Activated CD4-positive, alpha-beta T cell treated with anti-CD3 and anti-CD28 coated beads, Interleukin-2, amount 50 U/mL, for 16 hours (primary cell): ENCODE data around the gene USP17L10.
"Not testable (repeated sequence)": the region's sequence is repeated elsewhere in the genome, so short reads cannot be mapped to it uniquely, and the experiment has no call there.

ENCODE experiments used
- DNase-seq: peaks from one replicate; pipeline ENCODE4 v3.0.0-alpha.2; 2020

USP17L10 gene

GRCh38 chr4:9210357-9210756, at the start of gene USP17L10:
TSS of gene USP17L10 (plus strand) at chr4:9210657. CDS start at chr4:9210657, 0 bp downstream.
- not testable (repeated sequence) for DNase-seq

DNA sequence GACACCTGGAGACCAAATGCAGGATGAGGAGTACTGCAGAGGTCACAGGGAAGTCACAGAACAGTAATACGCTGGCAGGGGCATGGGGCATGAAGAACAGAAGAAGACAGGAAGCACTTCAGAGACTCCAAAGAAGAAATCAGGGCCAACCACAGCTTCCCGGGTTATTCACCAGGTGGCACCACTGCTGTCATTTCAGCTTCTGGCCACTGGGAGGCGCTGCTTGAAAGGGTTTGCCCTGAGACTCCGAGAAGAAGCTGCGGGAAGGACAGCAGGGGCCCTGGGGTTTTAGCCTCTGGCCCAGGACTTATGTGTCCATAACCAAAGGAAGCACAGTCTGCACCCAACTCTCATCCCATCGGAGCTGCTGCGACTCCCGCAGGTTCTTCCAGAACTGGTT, 44.5 kb upstream of the USP17L10 start:
- DNase-seq, result not testable (repeated sequence)

- not testable (repeated sequence) for DNase-seq
Observed at GRCh38 chr4:9169791-9170459, 40.5 kb upstream of the USP17L10 start, which contains the start of gene FAM90A26. TSS of gene FAM90A26 (plus strand) at chr4:9170409. CDS start at chr4:9173173, 2,764 bp downstream.

DNA sequence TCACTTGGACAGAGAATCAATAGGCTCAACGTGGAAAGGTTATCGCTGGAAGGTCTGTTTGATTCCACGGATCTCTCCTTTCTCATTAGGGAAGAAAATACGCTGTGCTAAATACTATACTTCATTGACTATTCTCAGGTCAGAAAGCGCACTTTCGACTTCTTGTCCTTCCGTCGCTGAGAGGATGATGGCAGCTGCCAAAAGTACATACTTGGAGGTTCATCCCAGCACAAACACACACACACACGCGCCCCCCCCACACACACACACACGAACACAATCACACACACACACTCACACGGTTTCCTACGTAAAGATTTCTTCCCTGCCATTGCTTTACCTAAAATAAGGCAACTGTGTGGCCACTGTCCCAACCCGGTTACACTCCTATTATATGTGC, 4.2 kb downstream of the USP17L10 start:
- not testable (repeated sequence) for DNase-seq

GRCh38 chr4:9215105-9215504, 4.6 kb downstream of the USP17L10 start, which contains the start of gene USP17L11:
TSS of gene USP17L11 (plus strand) at chr4:9215405. CDS start at chr4:9215405, 0 bp downstream.
- DNase-seq, result not testable (repeated sequence)

- not testable (repeated sequence) for DNase-seq
Observed at GRCh38 chr4:9219852-9220251, 9.4 kb downstream of the USP17L10 start, which contains the start of gene USP17L12. TSS of gene USP17L12 (plus strand) at chr4:9220152. CDS start at chr4:9220152, 0 bp downstream.

DNA sequence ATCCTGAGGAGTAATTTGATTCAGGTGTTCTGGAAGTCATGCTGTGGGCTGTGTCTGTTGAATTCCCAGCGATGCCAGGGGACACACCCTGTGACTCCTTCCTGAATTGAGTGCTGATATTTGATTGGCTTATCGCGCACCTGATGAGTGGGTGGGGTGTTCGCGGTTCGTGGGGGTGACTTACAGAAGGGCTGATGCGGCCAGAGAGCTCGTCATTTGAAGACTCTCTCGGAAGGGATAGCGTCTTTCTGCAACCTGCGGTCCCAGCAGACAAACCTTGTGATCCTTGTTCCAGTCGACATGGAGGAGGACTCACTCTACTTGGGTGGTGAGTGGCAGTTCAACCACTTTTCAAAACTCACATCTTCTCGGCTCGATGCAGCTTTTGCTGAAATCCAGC, 14.1 kb downstream of the USP17L10 start, which contains the start of gene USP17L13:
Gene USP17L13, plus strand, starts transcription at position 301 of the 400 bp plus-strand sequence. Its CDS starts 0 bp downstream, at position 301.
- not testable (repeated sequence) for DNase-seq

DNA sequence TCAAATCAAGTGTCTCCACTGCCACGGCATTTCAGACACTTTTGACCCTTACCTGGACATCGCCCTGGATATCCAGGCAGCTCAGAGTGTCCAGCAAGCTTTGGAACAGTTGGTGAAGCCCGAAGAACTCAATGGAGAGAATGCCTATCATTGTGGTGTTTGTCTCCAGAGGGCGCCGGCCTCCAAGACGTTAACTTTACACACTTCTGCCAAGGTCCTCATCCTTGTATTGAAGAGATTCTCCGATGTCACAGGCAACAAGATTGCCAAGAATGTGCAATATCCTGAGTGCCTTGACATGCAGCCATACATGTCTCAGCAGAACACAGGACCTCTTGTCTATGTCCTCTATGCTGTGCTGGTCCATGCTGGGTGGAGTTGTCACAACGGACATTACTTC, 19.8 kb downstream of the USP17L10 start:
- DNase-seq, result not testable (repeated sequence)

DNA sequence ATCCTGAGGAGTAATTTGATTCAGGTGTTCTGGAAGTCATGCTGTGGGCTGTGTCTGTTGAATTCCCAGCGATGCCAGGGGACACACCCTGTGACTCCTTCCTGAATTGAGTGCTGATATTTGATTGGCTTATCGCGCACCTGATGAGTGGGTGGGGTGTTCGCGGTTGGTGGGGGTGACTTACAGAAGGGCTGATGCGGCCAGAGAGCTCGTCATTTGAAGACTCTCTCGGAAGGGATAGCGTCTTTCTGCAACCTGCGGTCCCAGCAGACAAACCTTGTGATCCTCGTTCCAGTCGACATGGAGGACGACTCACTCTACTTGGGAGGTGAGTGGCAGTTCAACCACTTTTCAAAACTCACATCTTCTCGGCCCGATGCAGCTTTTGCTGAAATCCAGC, 23.6 kb downstream of the USP17L10 start, which contains the start of gene USP17L15:
Gene USP17L15, plus strand, starts transcription at position 301 of the 400 bp plus-strand sequence. Its CDS starts 0 bp downstream, at position 301.
- not testable (repeated sequence) for DNase-seq

DNA sequence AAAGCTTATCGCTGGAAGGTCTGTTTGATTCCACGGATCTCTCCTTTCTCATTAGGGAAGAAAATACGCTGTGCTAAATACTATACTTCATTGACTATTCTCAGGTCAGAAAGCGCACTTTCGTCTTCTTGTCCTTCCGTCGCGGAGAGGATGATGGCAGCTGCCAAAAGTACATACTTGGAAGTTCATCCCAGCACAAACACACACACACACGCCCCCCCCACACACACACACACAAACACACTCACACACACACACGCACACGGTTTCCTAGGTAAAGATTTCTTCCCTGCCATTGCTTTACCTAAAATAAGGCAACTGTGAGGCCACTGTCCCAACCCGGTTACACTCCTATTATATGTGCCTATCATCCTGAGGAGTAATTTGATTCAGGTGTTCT, 28.0 kb downstream of the USP17L10 start:
- DNase-seq, result not testable (repeated sequence)

- DNase-seq, result not testable (repeated sequence)
Observed at GRCh38 chr4:9243579-9243978, 33.1 kb downstream of the USP17L10 start, which contains the start of gene USP17L17. TSS of gene USP17L17 (plus strand) at chr4:9243879. CDS start at chr4:9243879, 0 bp downstream.

DNA sequence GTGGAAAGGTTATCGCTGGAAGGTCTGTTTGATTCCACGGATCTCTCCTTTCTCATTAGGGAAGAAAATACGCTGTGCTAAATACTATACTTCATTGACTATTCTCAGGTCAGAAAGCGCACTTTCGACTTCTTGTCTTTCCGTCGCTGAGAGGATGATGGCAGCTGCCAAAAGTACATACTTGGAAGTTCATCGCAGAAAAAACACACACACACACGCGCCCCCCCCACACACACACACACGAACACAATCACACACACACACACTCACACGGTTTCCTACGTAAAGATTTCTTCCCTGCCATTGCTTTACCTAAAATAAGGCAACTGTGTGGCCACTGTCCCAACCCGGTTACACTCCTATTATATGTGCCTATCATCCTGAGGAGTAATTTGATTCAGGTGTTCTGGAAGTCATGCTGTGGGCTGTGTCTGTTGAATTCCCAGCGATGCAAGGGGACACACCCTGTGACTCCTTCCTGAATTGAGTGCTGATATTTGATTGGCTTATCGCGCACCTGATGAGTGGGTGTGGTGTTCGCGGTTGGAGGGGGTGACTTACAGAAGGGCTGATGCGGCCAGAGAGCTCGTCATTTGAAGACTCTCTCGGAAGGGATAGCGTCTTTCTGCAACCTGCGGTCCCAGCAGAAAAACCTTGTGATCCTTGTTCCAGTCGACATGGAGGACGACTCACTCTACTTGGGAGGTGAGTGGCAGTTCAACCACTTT, 37.7 kb downstream of the USP17L10 start, which contains the start of gene USP17L18:
Gene USP17L18, plus strand, starts transcription at position 678 of the 728 bp plus-strand sequence. Its CDS starts 0 bp downstream, at position 678.
- DNase-seq, result not testable (repeated sequence)

DNA sequence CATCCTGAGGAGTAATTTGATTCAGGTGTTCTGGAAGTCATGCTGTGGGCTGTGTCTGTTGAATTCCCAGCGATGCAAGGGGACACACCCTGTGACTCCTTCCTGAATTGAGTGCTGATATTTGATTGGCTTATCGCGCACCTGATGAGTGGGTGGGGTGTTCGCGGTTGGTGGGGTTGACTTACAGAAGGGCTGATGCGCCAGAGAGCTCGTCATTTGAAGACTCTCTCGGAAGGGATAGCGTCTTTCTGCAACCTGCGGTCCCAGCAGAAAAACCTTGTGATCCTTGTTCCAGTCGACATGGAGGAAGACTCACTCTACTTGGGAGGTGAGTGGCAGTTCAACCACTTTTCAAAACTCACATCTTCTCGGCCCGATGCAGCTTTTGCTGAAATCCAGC, 42.6 kb downstream of the USP17L10 start, which contains the start of gene USP17L19:
Gene USP17L19, plus strand, starts transcription at position 301 of the 400 bp plus-strand sequence. Its CDS starts 0 bp downstream, at position 301.
- DNase-seq, result not testable (repeated sequence)

DNA sequence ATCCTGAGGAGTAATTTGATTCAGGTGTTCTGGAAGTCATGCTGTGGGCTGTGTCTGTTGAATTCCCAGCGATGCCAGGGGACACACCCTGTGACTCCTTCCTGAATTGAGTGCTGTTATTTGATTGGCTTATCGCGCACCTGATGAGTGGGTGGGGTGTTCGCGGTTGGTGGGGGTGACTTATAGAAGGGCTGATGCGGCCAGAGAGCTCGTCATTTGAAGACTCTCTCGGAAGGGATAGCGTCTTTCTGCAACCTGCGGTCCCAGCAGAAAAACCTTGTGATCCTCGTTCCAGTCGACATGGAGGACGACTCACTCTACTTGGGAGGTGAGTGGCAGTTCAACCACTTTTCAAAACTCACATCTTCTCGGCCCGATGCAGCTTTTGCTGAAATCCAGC, 47.4 kb downstream of the USP17L10 start, which contains the start of gene USP17L20:
Gene USP17L20, plus strand, starts transcription at position 301 of the 400 bp plus-strand sequence. Its CDS starts 0 bp downstream, at position 301.
- DNase-seq, result not testable (repeated sequence)
